ENCODE results near the gene BCL2. TPM values are rescaled to one million over a fixed set of nuclear protein-coding genes. Genes with fewer than 3 reads are reported as not detected.

The BCL2 gene
- total RNA-seq, 1 experiment from 2014 or later, result 1.3 TPM

- Histone ChIP-seq H3K4me2 (ENCODE audit: insufficient read depth, insufficient read length, low read length) (no peak overlapping the region), H3K18ac (ENCODE audit: insufficient read length, low read depth, low read length) (no peak overlapping the region), H3K56ac (ENCODE audit: insufficient read length, low read depth, low read length) (no peak overlapping the region), H4K20me1 (ENCODE audit: control insufficient read depth, insufficient read depth, insufficient read length) (no peaks in the 10 kb centered on the region), H2BK120ac (ENCODE audit: low read depth, low read length, poor library complexity, severe bottlenecking) (no peak overlapping the region), H4K5ac (ENCODE audit: insufficient read length, low read depth, low read length) (no peak overlapping the region), H3K4me1 (ENCODE audit: insufficient read depth, low read length) (0 out of 2 replicates have a peak, but pooled peaks cover 2% of the 10 kb centered on the region), H3K79me2 (ENCODE audit: insufficient read depth, low read length) (no peaks in the 10 kb centered on the region), H3K14ac (ENCODE audit: insufficient read depth, low read length) (no peak overlapping the region), H3K27ac (ENCODE audit: insufficient read length, low read depth, low read length) (no peak overlapping the region), H2BK20ac (ENCODE audit: low read depth, low read length, poor library complexity, severe bottlenecking) (no peak overlapping the region), H2AK5ac (ENCODE audit: insufficient read length, low read length) (no peak overlapping the region), H3K9ac (ENCODE audit: extremely low read depth, insufficient read length, low read length) (no peak overlapping the region), H2BK15ac (ENCODE audit: low read depth, low read length) (no peak overlapping the region), H3K23me2 (ENCODE audit: insufficient read length, low read depth, low read length, poor library complexity, severe bottlenecking) (peaks cover 19% of the 10 kb centered on the region), H2AFZ (ENCODE audit: low read length) (no peak overlapping the region), H3K79me1 (ENCODE audit: insufficient read depth, low read depth, low read length, poor library complexity, severe bottlenecking) (no peaks in the 10 kb centered on the region), H3K4ac (ENCODE audit: low read depth, low read length) (no peak overlapping the region), H3K23ac (ENCODE audit: insufficient read length, low read depth, low read length) (no peak overlapping the region), H4K91ac (ENCODE audit: insufficient read length, low read depth, low read length) (no peak overlapping the region), H4K8ac (replicated peaks; ENCODE audit: insufficient read length, low read depth, low read length) (no peak overlapping the region), H2BK12ac (ENCODE audit: insufficient read length, low read depth, low read length) (no peak overlapping the region), H3K27me3 (ENCODE audit: insufficient read depth, low read length) (peaks cover 10% of the 10 kb centered on the region; the same call in 1 of the 2 replicates), H3K9me3 (ENCODE audit: control insufficient read depth, low read depth, low read length) (no peaks in the 10 kb centered on the region), H2BK5ac (ENCODE audit: insufficient read length, low read length) (no peak overlapping the region), H3T11ph (ENCODE audit: low read length) (no peak overlapping the region)
- no peak for DNase-seq
- peaks cover 21 to 35% of the 10 kb centered on the region in 2 experiments for H3K4me1 Mint-ChIP-seq
- H3K36me3 Mint-ChIP-seq (ENCODE audit: insufficient read depth in 1 of 3, low read depth in 3 of 3), result no peaks in the 10 kb centered on the region; a peak in 1 of 7 replicates
- no peaks in the 10 kb centered on the region; a peak in 1 of 5 replicates for H3K9me3 Mint-ChIP-seq
- WGBS (ENCODE audit: extremely low coverage, insufficient read length, low lambda C conversion rate), result no CpG with 5 or more reads among the region's 4 CpGs
- peaks cover 40% of the 10 kb centered on the region for H3K27me3 Mint-ChIP-seq (ENCODE audit: low read depth)
- H3K27ac Mint-ChIP-seq, result no peak overlapping the region
- H3K4me3 Mint-ChIP-seq, result no peak overlapping the region
- TF ChIP-seq CTCF (conservative IDR thresholded peaks at IDR 0.05), result no peak
Measured at GRCh38 chr18:63322206-63322605, 2.6 kb upstream of the BCL2 start.

Data from H9 (cell line).